Transverse colon (tissue), 4 donors: ENCODE data around the gene RAB5IF. TPM values are rescaled to one million over a fixed set of nuclear protein-coding genes. Genes with fewer than 3 reads are reported as not detected.

Experiments used
- DNase-seq: peaks from one replicate; pipeline ENCODE4 v3.0.0-alpha.2; 2019
- H3K27ac ChIP-seq, 4 donors: fragments of 200-600 bp; sonication (generic); 2 replicates each; pipeline ENCODE4 v1.5.1; 2016 to 2018; ENCODE audit warnings: inconsistent platforms in 4 of 4
- H3K27me3 ChIP-seq: fragments of 200-600 bp; sonication (generic); 2 replicates; pipeline ENCODE4 v1.5.1; 2017; ENCODE audit warnings: inconsistent platforms
- H3K36me3 ChIP-seq, 4 donors: fragments of 200-600 bp; sonication (generic); 2 replicates each; pipeline ENCODE4 v1.5.1; 2017 to 2019; ENCODE audit warnings: inconsistent platforms in 4 of 4
- H3K4me1 ChIP-seq, 4 donors: fragments of 200-600 bp; sonication (generic); 2 replicates each; pipeline ENCODE4 v1.5.1; 2017 to 2020; ENCODE audit warnings: inconsistent platforms in 4 of 4
- H3K4me3 ChIP-seq, 4 donors: fragments of 200-600 bp; sonication (generic); 1 replicate in 1 of 4; 2 replicates in 3 of 4; pipeline versions ENCODE4 v1.5.1 to v1.6.1; 2017 to 2019; ENCODE audit warnings: inconsistent platforms in 4 of 4
- H3K9me3 ChIP-seq, 2 donors: fragments of 200-600 bp; sonication (generic); 2 replicates each; pipeline ENCODE4 v1.5.1; 2017 to 2019; ENCODE audit warnings: inconsistent platforms in 2 of 2
- EP300 ChIP-seq: sonication (generic); formaldehyde crosslinking; IDR thresholded peaks from one replicate; pipeline ENCODE4 v1.6.1; 2017; ENCODE audit warnings: antibody characterized with exemption, low read depth
- POLR2A ChIP-seq: fragments of 450-650 bp; IDR thresholded peaks from one replicate; pipeline ENCODE4 v1.6.1; 2016; ENCODE audit warnings: antibody characterized with exemption, mild to moderate bottlenecking, moderate library complexity
- POLR2AphosphoS5 ChIP-seq, 3 donors: sonication (generic); formaldehyde crosslinking; IDR thresholded peaks; one replicate each; pipeline ENCODE4 v1.6.1; 2016; ENCODE audit warnings: antibody characterized with exemption in 3 of 3
- WGBS, 2 donors: methylation state at CpG; one replicate each; pipeline ENCODE4 v1.1.5; 2018; ENCODE audit warnings: low coverage in 1 of 2; 5-methylcytosine and 5-hydroxymethylcytosine counted together
- in situ Hi-C, 4 donors: fragments of 200-750 bp; cut with MboI; loops; one replicate each; pipeline versions ENCODE4 v1.15.0 to v1.15.1; 2017; ENCODE audit warnings: low sequenced_read_pairs in 3 of 4, low pct_ligation_motif_present in 1 of 4, low pct_unique_long_range_greater_than_20kb in 1 of 4
- intact Hi-C: fragments of 100-400 bp; cut with DNase I; formaldehyde crosslinking; loops from one replicate; pipeline ENCODE4 v1.15.1; 2023; ENCODE audit warnings: low total_unique reads
- total RNA-seq, 4 donors: library from RNA; depleted of rRNA; stranded (reverse); fragments of >200 nt; gene quantifications; one replicate each; pipeline ENCODE4 v1.1.0, GENCODE V29; 2016
- TF ChIP-seq, protein P1 (sequence below), 5 experiments: fragments of 200-600 bp in 3 of 5; fragments of 450-650 bp in 2 of 5; sonication (generic) in 3 of 5; IDR thresholded peaks; 1 replicate in 2 of 5; 2 replicates in 3 of 5; pipeline ENCODE4 v1.5.1; 2016 to 2017; ENCODE audit warnings: antibody characterized with exemption in 5 of 5, inconsistent platforms in 3 of 5, mild to moderate bottlenecking in 2 of 5, moderate library complexity in 1 of 5

RAB5IF gene
- total RNA-seq, 4 donors from 2014 or later: 42.2 to 136 (median 102) TPM

DNA sequence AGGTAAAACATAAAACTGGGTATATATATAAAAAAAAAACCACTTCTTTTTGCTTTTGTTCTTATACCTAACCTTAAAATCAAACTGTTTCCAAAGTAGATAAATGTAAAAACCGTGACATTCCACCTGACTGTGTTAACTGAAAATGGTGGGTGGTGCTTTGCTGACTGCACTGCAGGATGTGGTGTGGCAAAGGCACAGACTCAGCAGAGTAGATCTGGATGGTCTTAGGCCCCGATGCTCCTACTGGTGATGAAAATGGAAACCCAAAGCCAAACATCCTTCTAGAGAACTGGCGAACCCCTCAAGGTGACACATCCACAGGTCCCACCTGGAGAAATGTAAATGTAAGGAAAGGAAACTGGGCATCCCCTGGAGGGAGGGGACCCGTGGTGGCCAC is 23.3 kb upstream of the RAB5IF start:
- H3K9me3 ChIP-seq: no peaks in the 10 kb centered on the region
- intact Hi-C loops: no loop called here
- H3K36me3 ChIP-seq: peaks cover 0 to 15% (median 0%) of the 10 kb centered on the region in 4 donors
- no peaks in the 10 kb centered on the region for H3K4me1 ChIP-seq
- H3K27ac ChIP-seq: no peak overlapping the region
- in situ Hi-C loops: no loop called here
- DNase-seq: no peak
- WGBS, 2 donors: 70 to 81% methylated on average over 3 to 4 of the region's 4 CpGs
- no peaks in the 10 kb centered on the region for H3K27me3 ChIP-seq
- no peak for TF ChIP-seq EP300
- TF ChIP-seq POLR2AphosphoS5 (IDR thresholded peaks at IDR 0.05): no peak
- H3K4me3 ChIP-seq: no peak overlapping the region

DNA sequence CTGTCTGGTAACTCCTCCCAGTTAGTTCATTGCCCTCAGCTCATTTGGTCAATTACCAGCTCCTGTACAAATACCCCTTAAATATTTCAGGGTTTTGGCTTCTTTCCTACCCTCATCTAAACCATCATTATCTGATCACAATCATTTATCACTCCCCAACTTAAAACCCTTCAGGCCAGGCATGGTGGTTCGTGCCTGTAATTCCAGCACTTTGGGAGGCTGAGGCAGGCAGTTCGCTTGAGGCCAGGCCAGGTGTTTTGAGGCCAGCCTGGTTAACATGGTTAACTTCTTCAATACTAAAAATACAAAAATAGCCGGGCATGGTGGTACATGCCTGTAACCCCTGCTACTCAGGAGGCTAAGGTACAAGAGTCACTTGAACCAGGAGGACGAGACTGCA is 22.8 kb upstream of the RAB5IF start:
- Histone ChIP-seq H3K9me3 (no peaks in the 10 kb centered on the region), H3K27me3 (no peaks in the 10 kb centered on the region), H3K4me1 (no peaks in the 10 kb centered on the region), H3K4me3 (no peak overlapping the region), H3K27ac (no peak overlapping the region), H3K36me3 (peaks cover 0 to 15% (median 0%) of the 10 kb centered on the region in 4 donors)
- 83 to 92% methylated on average over 4 of the region's 4 CpGs for WGBS, 2 donors
- in situ Hi-C loops: no loop called here
- TF ChIP-seq POLR2A (no peak), EP300 (no peak)
- intact Hi-C loops: no loop called here
- no peak for DNase-seq

DNA sequence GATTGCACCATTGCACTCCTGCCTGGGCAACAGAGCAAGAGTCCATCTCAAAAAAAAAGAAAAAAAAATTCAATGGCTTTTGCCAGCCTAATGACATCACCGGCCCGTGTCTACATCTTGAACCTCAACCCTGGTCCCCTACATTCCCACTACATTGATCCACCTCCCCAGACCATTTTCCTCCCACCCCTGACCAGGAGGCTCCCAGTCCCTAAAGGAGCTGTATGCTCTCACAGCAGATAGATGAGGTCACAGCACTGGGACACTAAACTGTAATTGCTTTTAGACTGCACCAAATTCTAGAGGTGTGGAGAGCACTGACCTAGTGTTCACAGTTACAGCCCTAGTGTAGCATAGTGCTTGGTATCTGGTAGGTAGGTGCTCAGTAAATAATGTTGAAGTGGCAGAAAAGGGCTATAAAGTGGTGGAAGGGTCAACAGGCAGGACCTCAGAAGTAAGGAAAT is 21.5 kb upstream of the RAB5IF start:
- WGBS, 2 donors: 84% methylated on average over 2 of the region's 2 CpGs; no CpG with 5 or more reads in 1 of the 2 donors
- no peaks in the 10 kb centered on the region for H3K27me3 ChIP-seq
- H3K9me3 ChIP-seq: no peaks in the 10 kb centered on the region
- in situ Hi-C loops (no loop called here), intact Hi-C loops (no loop called here)
- H3K4me3 ChIP-seq: no peak overlapping the region
- DNase-seq: no peak
- H3K4me1 ChIP-seq: no peaks in the 10 kb centered on the region
- H3K36me3 ChIP-seq: peaks cover 0 to 15% (median 0%) of the 10 kb centered on the region in 4 donors
- no peak overlapping the region for H3K27ac ChIP-seq
- TF ChIP-seq EP300 (no peak), POLR2A (no peak), POLR2AphosphoS5 (IDR thresholded peaks at IDR 0.05) (no peak)
- TF ChIP-seq, protein P1, sequence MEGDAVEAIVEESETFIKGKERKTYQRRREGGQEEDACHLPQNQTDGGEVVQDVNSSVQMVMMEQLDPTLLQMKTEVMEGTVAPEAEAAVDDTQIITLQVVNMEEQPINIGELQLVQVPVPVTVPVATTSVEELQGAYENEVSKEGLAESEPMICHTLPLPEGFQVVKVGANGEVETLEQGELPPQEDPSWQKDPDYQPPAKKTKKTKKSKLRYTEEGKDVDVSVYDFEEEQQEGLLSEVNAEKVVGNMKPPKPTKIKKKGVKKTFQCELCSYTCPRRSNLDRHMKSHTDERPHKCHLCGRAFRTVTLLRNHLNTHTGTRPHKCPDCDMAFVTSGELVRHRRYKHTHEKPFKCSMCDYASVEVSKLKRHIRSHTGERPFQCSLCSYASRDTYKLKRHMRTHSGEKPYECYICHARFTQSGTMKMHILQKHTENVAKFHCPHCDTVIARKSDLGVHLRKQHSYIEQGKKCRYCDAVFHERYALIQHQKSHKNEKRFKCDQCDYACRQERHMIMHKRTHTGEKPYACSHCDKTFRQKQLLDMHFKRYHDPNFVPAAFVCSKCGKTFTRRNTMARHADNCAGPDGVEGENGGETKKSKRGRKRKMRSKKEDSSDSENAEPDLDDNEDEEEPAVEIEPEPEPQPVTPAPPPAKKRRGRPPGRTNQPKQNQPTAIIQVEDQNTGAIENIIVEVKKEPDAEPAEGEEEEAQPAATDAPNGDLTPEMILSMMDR (IDR thresholded peaks at IDR 0.05): no peak

GRCh38 chr20:36585410-36586125 is 20.0 kb upstream of the RAB5IF start:
- Histone ChIP-seq H3K36me3 (peaks cover 0 to 5% (median 0%) of the 10 kb centered on the region in 4 donors), H3K27me3 (no peaks in the 10 kb centered on the region), H3K9me3 (no peaks in the 10 kb centered on the region), H3K4me3 (no peak overlapping the region), H3K27ac (no peak overlapping the region), H3K4me1 (no peaks in the 10 kb centered on the region)
- no peak for DNase-seq
- in situ Hi-C loops: no loop called here
- TF ChIP-seq POLR2A (no peak), POLR2AphosphoS5 (IDR thresholded peaks at IDR 0.05) (no peak), EP300 (no peak)
- TF ChIP-seq, protein P1 (IDR thresholded peaks at IDR 0.05): no peak
- intact Hi-C loops: no loop called here
- WGBS, 2 donors: 60 to 86% methylated on average over 1 to 8 of the region's 8 CpGs

- Histone ChIP-seq H3K27ac (no peak overlapping the region), H3K4me3 (no peak overlapping the region), H3K27me3 (no peaks in the 10 kb centered on the region), H3K4me1 (no peaks in the 10 kb centered on the region), H3K36me3 (no peaks in the 10 kb centered on the region), H3K9me3 (no peaks in the 10 kb centered on the region)
- intact Hi-C loops: no loop called here
- in situ Hi-C loops: no loop called here
- no peak for DNase-seq
- TF ChIP-seq POLR2A (no peak), EP300 (no peak), POLR2AphosphoS5 (IDR thresholded peaks at IDR 0.05) (no peak)
- TF ChIP-seq, protein P1 (IDR thresholded peaks at IDR 0.05): no peak
- 91% methylated on average over 3 of the region's 3 CpGs; no CpG with 5 or more reads in 1 of the 2 donors for WGBS, 2 donors
Observed at GRCh38 chr20:36587388-36588070, 18.1 kb upstream of the RAB5IF start.
